Activated CD4-positive, alpha-beta memory T cell treated with anti-CD3 and anti-CD28 coated beads for 36 hours (primary cell): ENCODE measurements around the gene ERBB4. TPM values are rescaled to one million over a fixed set of nuclear protein-coding genes. Genes with fewer than 3 reads are reported as not detected.

ENCODE experiments used
- CTCF ChIA-PET: fragments of 350-600 bp; sonication (Branson Sonifier 250); formaldehyde crosslinking; loops from one replicate; lab custom pipeline; 2021; ENCODE audit warnings: antibody characterized with exemption, inconsistent platforms; lab: Charles Lee
- POLR2A ChIA-PET: fragments of 350-600 bp; sonication (Branson Sonifier 250); formaldehyde crosslinking; loops from one replicate; lab custom pipeline; 2021; ENCODE audit warnings: antibody characterized with exemption; lab: Charles Lee
- DNase-seq: peaks from one replicate; pipeline ENCODE4 v3.0.0-alpha.2; 2020
- H3K27ac Mint-ChIP-seq: one replicate; pipeline ENCODE4 v1.8.0; 2021; ENCODE audit warnings: mixed read lengths
- H3K27me3 Mint-ChIP-seq: one replicate; pipeline ENCODE4 v1.8.0; 2021; ENCODE audit warnings: mixed read lengths
- H3K36me3 Mint-ChIP-seq: one replicate; pipeline ENCODE4 v1.8.0; 2021; ENCODE audit warnings: mixed read lengths
- H3K4me1 Mint-ChIP-seq: one replicate; pipeline ENCODE4 v1.8.0; 2021; ENCODE audit warnings: low read depth, mixed read lengths
- H3K4me3 Mint-ChIP-seq: one replicate; pipeline ENCODE4 v1.8.0; 2021; ENCODE audit warnings: mild to moderate bottlenecking, mixed read lengths
- H3K9me3 Mint-ChIP-seq: one replicate; pipeline ENCODE4 v1.8.0; 2021; ENCODE audit warnings: mixed read lengths
- intact Hi-C: fragments of 100-400 bp; cut with micrococcal nuclease; formaldehyde crosslinking; loops from one replicate; pipeline ENCODE4 v1.15.1; 2023
- total RNA-seq, 2 experiments: library from RNA; stranded (reverse); gene quantifications; one replicate each; pipeline ENCODE4 v1.2.3, GENCODE V29; 2021

Gene ERBB4
- total RNA-seq, 2 experiments from 2014 or later = not detected

DNA sequence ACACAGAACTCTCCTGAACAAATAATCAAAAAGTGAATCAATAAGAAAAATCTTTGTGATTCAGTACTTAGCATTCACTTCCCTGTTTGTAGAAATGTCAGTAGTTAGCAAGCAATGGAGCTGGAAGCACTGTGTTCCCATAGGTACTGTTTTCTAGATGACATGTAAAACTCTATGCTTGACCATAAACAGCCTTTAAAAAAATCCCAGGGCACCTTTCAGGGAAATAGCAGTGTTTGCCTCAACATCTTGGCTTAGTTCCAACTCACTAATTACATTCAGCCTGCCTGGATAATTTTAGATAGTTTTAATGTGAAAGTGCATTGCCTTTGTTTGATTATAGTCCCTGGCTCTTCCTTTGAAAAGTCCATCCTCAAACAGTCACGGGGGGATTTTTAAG is 721.8 kb downstream of the ERBB4 start:
- CTCF ChIA-PET = no interaction called here
- no peaks in the 10 kb centered on the region for H3K36me3 Mint-ChIP-seq
- POLR2A ChIA-PET = no interaction called here
- H3K27ac Mint-ChIP-seq = no peak overlapping the region
- H3K4me3 Mint-ChIP-seq = no peak overlapping the region
- H3K4me1 Mint-ChIP-seq = no peaks in the 10 kb centered on the region
- H3K9me3 Mint-ChIP-seq = peaks cover 9% of the 10 kb centered on the region
- no peak for DNase-seq
- intact Hi-C loops = no loop called here
- H3K27me3 Mint-ChIP-seq = no peaks in the 10 kb centered on the region

DNA sequence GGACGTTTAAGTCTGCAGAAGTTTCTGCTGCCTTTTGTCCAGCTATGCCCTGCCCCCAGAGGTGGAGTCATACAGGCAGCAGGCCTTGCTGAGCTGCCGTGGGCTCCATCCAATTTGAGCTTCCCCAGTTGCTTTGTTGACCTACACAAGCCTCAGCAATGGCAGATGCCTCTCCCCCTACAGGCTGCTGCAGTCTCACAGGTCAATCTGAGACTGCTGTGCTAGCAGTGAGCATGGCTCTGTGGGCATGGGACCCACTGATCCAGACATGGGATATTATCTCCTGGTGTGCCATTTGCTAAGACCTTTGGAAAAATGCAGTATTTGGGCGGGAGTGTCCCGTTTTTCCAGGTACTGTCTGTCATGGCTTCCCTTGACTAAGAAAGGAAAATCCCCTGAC is 726.0 kb downstream of the ERBB4 start:
- DNase-seq = no peak
- no peak overlapping the region for H3K4me3 Mint-ChIP-seq
- intact Hi-C loops = no loop called here
- no peaks in the 10 kb centered on the region for H3K36me3 Mint-ChIP-seq
- H3K27me3 Mint-ChIP-seq = no peaks in the 10 kb centered on the region
- peaks cover 4% of the 10 kb centered on the region for H3K9me3 Mint-ChIP-seq
- ChIA-PET CTCF (no interaction called here), POLR2A (no interaction called here)
- no peaks in the 10 kb centered on the region for H3K4me1 Mint-ChIP-seq
- H3K27ac Mint-ChIP-seq = no peak overlapping the region

DNA sequence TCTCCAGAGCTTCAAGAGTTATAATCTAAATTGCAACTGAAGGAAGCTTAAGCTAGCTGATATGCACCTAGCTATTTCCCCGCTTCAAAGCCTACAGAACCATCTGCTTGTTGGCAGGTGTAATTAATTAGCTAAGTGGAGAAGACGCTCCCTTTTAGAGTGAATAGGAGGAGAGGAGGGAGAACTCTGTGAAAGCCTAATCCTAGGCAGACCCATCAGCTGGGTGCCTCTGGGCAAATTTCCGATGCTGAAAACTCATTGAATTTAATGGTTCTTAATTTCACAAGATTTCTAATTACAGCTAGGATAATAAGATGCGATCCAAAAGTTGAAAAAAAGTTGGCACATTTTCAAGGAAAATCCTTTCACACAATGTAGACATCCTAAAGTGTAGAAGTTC is 735.9 kb downstream of the ERBB4 start:
- Mint-ChIP-seq H3K27ac (no peak overlapping the region), H3K4me3 (no peak overlapping the region), H3K4me1 (no peaks in the 10 kb centered on the region), H3K27me3 (no peaks in the 10 kb centered on the region), H3K9me3 (peaks cover 9% of the 10 kb centered on the region), H3K36me3 (no peaks in the 10 kb centered on the region)
- intact Hi-C loops = no loop called here
- POLR2A ChIA-PET = no interaction called here
- DNase-seq = no peak
- CTCF ChIA-PET = no interaction called here

DNA sequence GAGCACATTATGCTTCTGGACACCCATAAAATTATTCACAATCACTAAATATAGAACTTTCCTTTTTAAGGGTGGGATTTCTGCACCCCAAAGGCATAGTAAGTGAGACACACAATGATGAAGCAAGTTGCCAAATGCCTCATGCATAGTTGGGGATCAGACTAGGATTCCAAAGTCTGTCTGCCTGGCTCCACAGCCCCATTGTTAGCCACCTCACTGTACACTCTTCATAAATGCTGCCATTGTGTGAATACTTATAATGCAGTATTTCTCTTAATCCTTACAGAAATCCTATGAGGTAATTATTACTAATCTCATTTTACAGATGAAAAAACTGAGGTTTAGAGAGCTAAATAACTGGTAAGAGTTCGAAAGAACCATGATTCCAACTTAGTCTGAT is 738.6 kb downstream of the ERBB4 start:
- Mint-ChIP-seq H3K36me3 (no peaks in the 10 kb centered on the region), H3K4me3 (no peak overlapping the region), H3K27me3 (no peaks in the 10 kb centered on the region), H3K4me1 (no peaks in the 10 kb centered on the region), H3K27ac (no peak overlapping the region), H3K9me3 (peaks cover 5% of the 10 kb centered on the region)
- intact Hi-C loops = no loop called here
- no peak for DNase-seq
- CTCF ChIA-PET = no interaction called here
- POLR2A ChIA-PET = no interaction called here

DNA sequence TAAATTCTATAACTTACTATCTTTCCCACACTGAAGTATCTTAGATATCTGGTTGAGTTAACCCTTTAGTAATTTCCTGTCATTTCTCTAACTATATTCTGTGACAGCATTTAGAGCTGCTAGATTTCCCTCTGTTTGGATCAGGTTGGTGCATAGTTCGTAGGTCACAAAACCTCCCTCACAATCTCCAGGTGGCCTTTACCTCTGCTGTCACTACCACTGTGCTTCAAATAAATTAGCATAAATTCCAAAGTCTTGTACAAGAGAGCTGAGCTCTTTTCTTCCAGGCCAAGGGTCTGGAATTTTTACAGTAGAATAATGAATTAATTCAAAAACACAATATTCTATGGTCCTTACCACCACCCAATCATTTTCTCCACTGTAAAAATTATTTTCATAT is 739.7 kb downstream of the ERBB4 start:
- Mint-ChIP-seq H3K36me3 (no peaks in the 10 kb centered on the region), H3K4me1 (no peaks in the 10 kb centered on the region)
- CTCF ChIA-PET = no interaction called here

DNA sequence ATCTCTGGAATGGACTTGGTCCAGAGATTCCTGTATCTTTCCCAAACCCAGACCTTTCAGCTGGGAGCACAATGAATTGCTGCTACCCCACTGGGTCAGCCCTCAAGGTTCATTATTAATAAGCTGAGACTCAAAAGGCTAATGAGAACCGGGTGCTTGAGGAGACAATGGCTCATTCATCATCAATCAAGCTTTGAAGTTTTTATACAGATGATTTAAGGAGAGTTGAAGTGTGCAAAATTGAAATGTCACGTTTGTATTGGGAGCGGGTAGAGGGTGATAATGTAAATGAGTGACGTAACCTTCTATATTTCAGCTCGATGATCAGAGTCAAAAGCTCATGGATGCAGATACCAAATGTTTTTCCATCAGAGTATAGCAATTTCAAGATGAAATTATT is 744.9 kb downstream of the ERBB4 start:
- H3K9me3 Mint-ChIP-seq = peaks cover 2% of the 10 kb centered on the region
- H3K4me3 Mint-ChIP-seq = no peak overlapping the region
- CTCF ChIA-PET = interaction anchor here (1.0 kb wide), 1 partner anchor 10 kb away, joined by 3 read pairs; no protein-coding TSS in a partner anchor
- intact Hi-C loops = no loop called here
- H3K27ac Mint-ChIP-seq = no peak overlapping the region
- POLR2A ChIA-PET = no interaction called here
- no peaks in the 10 kb centered on the region for H3K4me1 Mint-ChIP-seq
- no peak for DNase-seq
- no peaks in the 10 kb centered on the region for H3K27me3 Mint-ChIP-seq
- H3K36me3 Mint-ChIP-seq = no peaks in the 10 kb centered on the region

More for the DNA sequence above, 739.7 kb downstream of the ERBB4 start:
- no peak overlapping the region for H3K4me3 Mint-ChIP-seq
- intact Hi-C loops = no loop called here
- H3K9me3 Mint-ChIP-seq = peaks cover under 1% of the 10 kb centered on the region
- POLR2A ChIA-PET = no interaction called here
- H3K27ac Mint-ChIP-seq = no peak overlapping the region
- no peak for DNase-seq
- H3K27me3 Mint-ChIP-seq = no peaks in the 10 kb centered on the region

DNA sequence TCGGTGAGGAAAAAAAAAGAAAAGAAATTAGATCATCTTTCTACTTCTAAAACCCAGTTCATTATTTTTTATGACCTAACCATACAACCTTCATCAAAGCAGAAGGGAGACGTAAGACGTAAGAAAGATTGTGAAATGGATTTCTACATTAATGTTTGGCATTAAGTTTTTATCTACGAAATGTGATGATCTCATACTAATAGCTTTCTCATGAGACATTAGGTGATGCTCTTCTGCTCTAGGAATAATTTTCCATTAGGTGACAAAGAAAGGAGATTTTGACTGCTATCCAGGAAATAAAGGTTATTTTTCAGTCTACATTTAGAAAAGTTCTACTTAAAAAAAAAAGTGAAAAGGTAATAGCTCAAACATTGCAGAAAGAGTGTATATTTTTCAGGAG is 748.6 kb downstream of the ERBB4 start:
- intact Hi-C loops = no loop called here
- CTCF ChIA-PET = no interaction called here
- H3K4me3 Mint-ChIP-seq = no peak overlapping the region
- peaks cover 2% of the 10 kb centered on the region for H3K9me3 Mint-ChIP-seq
- no peak overlapping the region for H3K27ac Mint-ChIP-seq
- H3K4me1 Mint-ChIP-seq = no peaks in the 10 kb centered on the region
- no peaks in the 10 kb centered on the region for H3K27me3 Mint-ChIP-seq
- H3K36me3 Mint-ChIP-seq = no peaks in the 10 kb centered on the region
- no peak for DNase-seq
- POLR2A ChIA-PET = no interaction called here

DNA sequence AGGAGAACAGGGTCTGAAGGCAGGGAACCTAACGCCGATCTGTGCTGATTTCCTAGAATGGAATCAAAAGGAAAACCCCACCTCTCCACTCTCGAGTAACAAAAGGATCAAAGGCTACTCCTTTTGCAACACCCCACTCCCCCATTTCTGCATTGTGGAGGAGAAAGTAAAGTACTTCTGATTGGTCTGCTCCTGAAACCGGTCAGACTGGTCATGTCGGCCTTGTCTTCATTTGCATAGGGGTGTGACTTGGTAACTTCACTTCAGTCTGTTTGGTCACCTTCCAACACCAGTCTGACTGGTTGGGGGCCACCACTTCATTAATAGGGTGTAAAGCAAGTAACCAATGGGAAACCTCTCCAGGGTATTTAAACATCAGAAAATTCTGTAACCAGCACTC is 771.9 kb downstream of the ERBB4 start:
- ChIA-PET POLR2A (no interaction called here), CTCF (no interaction called here)
- no peak overlapping the region for H3K4me3 Mint-ChIP-seq
- H3K36me3 Mint-ChIP-seq = no peaks in the 10 kb centered on the region
- no peak for DNase-seq
- no peaks in the 10 kb centered on the region for H3K4me1 Mint-ChIP-seq
- intact Hi-C loops = no loop called here
- no peaks in the 10 kb centered on the region for H3K27me3 Mint-ChIP-seq
- H3K9me3 Mint-ChIP-seq = no peaks in the 10 kb centered on the region
- no peak overlapping the region for H3K27ac Mint-ChIP-seq

DNA sequence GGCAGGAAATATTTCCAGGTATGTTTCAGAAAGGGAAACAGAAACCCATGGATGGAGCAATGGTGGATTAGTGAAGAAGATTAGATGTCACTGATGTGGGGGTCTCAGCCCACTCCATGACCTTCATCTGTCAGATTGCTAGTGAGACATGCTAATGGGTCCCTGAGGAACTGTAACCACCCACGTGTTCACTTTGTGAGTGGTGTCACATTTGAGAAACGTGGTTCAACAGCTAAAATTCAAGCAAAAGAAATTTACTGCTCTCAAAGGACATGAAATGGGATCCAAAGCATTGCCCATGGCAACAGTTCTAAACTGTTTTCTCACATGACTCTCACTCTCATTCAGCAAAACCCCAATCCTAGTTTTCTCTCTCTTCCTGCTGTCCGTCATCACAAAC is 776.1 kb downstream of the ERBB4 start:
- CTCF ChIA-PET = no interaction called here

DNA sequence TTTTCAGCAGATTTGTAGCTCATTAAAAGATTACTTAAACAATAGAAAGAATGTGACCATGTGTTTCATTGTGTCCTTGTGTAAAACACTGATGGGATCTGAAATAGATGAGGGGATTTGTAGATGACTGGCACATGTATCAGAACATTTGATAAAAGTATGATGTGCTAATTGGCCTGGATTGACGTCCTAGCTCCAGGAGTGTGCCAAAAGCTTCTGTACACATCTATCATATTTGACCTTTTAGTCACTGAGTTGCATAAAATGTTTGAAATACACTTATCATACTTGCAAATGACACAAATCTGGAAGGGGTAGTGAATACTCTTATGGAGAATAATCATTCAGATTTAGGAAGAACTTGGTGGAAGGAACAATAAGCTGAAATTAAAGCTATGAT is 778.5 kb downstream of the ERBB4 start:
- H3K27ac Mint-ChIP-seq = no peak overlapping the region
- no peaks in the 10 kb centered on the region for H3K4me1 Mint-ChIP-seq
- H3K36me3 Mint-ChIP-seq = no peaks in the 10 kb centered on the region
- H3K9me3 Mint-ChIP-seq = no peaks in the 10 kb centered on the region
- CTCF ChIA-PET = no interaction called here
- no peak for DNase-seq
- intact Hi-C loops = no loop called here
- POLR2A ChIA-PET = no interaction called here
- no peaks in the 10 kb centered on the region for H3K27me3 Mint-ChIP-seq
- H3K4me3 Mint-ChIP-seq = no peak overlapping the region

More for the DNA sequence above, 776.1 kb downstream of the ERBB4 start:
- H3K27me3 Mint-ChIP-seq = no peaks in the 10 kb centered on the region
- POLR2A ChIA-PET = no interaction called here
- DNase-seq = no peak
- intact Hi-C loops = no loop called here
- no peaks in the 10 kb centered on the region for H3K9me3 Mint-ChIP-seq
- H3K4me3 Mint-ChIP-seq = no peak overlapping the region
- H3K27ac Mint-ChIP-seq = no peak overlapping the region
- no peaks in the 10 kb centered on the region for H3K36me3 Mint-ChIP-seq
- H3K4me1 Mint-ChIP-seq = no peaks in the 10 kb centered on the region

DNA sequence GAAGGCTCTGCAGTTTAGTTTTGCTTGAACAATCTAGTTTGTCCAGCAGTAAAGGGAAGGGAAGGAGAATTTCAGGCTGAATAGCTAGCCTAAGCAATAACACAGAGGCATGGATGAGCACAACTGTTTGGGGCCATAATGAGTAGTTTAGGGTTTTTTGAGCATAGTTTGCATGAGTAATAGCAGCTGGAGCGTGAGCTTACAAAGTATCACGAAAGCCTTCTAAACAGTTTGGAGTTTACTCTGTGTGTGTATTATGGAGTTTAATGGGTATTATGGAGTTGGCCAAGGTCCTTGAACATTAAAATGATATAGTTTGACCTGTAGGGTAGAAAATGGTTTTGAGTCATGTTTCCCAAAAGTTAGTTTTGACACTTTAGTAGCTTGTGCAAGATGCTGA is 782.3 kb downstream of the ERBB4 start:
- H3K27me3 Mint-ChIP-seq = no peaks in the 10 kb centered on the region
- H3K4me1 Mint-ChIP-seq = no peaks in the 10 kb centered on the region
- no peak overlapping the region for H3K4me3 Mint-ChIP-seq
- intact Hi-C loops = no loop called here
- ChIA-PET POLR2A (no interaction called here), CTCF (interaction anchor here (1.2 kb wide), 1 partner anchor 11 kb away, joined by 3 read pairs; no protein-coding TSS in a partner anchor)
- H3K9me3 Mint-ChIP-seq = no peaks in the 10 kb centered on the region
- DNase-seq = no peak
- no peaks in the 10 kb centered on the region for H3K36me3 Mint-ChIP-seq
- H3K27ac Mint-ChIP-seq = no peak overlapping the region

DNA sequence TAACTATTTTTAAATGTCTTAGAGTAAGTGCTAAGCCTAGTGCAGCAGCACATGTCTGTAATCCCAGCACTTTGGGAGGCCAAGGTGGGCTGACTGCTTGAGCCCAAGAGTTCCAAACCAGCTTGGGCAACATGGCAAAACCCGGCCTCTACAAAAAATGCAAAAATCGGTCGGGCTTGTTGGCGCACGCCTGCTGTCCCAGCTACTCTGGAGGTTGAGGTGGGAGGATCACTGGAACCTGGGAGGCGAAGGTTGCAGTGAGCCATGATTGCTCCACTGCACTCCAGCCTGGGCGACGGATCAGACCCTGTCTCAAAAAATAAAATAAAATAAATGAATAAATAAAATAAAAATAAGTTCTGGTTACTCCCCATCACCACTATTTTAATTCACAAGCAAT is 783.4 kb downstream of the ERBB4 start:
- H3K27me3 Mint-ChIP-seq = no peaks in the 10 kb centered on the region
- H3K27ac Mint-ChIP-seq = no peak overlapping the region
- intact Hi-C loops = no loop called here
- H3K9me3 Mint-ChIP-seq = no peaks in the 10 kb centered on the region
- H3K36me3 Mint-ChIP-seq = no peaks in the 10 kb centered on the region
- ChIA-PET POLR2A (no interaction called here), CTCF (no interaction called here)
- H3K4me1 Mint-ChIP-seq = no peaks in the 10 kb centered on the region
- no peak overlapping the region for H3K4me3 Mint-ChIP-seq
- no peak for DNase-seq

DNA sequence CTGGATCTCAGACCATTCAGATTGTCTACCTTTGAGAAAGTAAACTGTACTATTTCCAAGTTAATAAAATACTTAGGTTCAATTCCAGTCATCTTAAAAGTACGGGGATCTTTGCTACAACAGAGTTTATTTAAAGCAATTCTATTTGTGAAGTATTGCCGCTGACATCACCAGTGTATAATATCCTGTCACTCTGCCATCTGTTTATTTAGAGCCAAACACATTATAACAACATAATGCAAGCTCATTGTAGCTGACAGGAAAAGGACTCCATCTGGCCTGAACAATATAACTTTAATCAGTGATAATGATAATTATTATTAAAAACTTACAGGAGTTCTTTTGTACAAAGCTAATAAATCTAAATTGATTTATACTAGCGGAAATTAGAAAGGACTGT is 786.8 kb downstream of the ERBB4 start:
- H3K27ac Mint-ChIP-seq = no peak overlapping the region
- CTCF ChIA-PET = no interaction called here
- no peaks in the 10 kb centered on the region for H3K27me3 Mint-ChIP-seq
- no peak for DNase-seq
- no peaks in the 10 kb centered on the region for H3K36me3 Mint-ChIP-seq
- no peaks in the 10 kb centered on the region for H3K9me3 Mint-ChIP-seq
- no peak overlapping the region for H3K4me3 Mint-ChIP-seq
- intact Hi-C loops = no loop called here
- no peaks in the 10 kb centered on the region for H3K4me1 Mint-ChIP-seq
- POLR2A ChIA-PET = no interaction called here

DNA sequence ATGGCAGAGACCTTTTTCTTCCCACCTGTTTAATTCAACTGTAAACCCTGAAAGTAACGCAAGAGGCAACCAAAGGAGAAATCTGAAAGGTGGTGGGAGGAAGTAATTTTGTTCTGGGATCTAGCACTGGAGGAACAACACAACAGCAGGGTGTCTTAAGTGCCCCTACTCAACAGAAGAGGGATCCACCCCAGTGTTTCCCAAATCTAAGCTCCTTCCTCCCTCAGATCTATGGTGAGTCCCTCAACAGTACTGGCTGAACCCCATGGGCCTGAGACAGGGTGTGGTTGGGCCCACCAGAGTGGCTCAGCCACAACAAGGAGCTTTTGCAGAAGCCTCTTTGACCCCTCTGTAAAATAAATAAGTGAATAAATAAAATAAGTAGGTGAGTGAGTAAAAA is 790.3 kb downstream of the ERBB4 start:
- no peaks in the 10 kb centered on the region for H3K27me3 Mint-ChIP-seq
- no peak overlapping the region for H3K4me3 Mint-ChIP-seq
- ChIA-PET CTCF (no interaction called here), POLR2A (no interaction called here)
- H3K27ac Mint-ChIP-seq = no peak overlapping the region
- no peaks in the 10 kb centered on the region for H3K4me1 Mint-ChIP-seq
- H3K9me3 Mint-ChIP-seq = no peaks in the 10 kb centered on the region
- no peak for DNase-seq
- intact Hi-C loops = no loop called here
- no peaks in the 10 kb centered on the region for H3K36me3 Mint-ChIP-seq
